A673 (cell line): ENCODE data around the gene PLEK2. TPM values are rescaled to one million over a fixed set of nuclear protein-coding genes. Genes with fewer than 3 reads are reported as not detected.

ENCODE experiments used
- BruUV-seq: library from RNA; stranded (reverse); fragments of 400-500 nt; replicated peaks from 2 replicates; lab custom pipeline; 2021; lab: Mats Ljungman, UMichigan
- CTCF ChIA-PET: fragments of 300-600 bp; sonication (Branson Sonifier 250); formaldehyde crosslinking; loops from one replicate; lab custom pipeline; 2022; ENCODE audit warnings: antibody characterized with exemption; lab: Charles Lee
- POLR2A ChIA-PET: fragments of 300-600 bp; sonication (Branson Sonifier 250); formaldehyde crosslinking; loops from one replicate; lab custom pipeline; 2022; ENCODE audit warnings: antibody characterized with exemption; ENCODE audit not compliant: low non-redundant PET; lab: Charles Lee
- DNase-seq: peaks from one replicate; pipeline ENCODE4 v3.0.0-alpha.2; 2015; ENCODE audit warnings: low spot score
- H3K27ac ChIP-seq: fragments of 200-600 bp; sonication (generic); 2 replicates; pipeline ENCODE4 v1.5.1; 2016; ENCODE audit warnings: mixed run types, low read depth, mild to moderate bottlenecking, mixed read lengths, antibody characterized with exemption, low read length; ENCODE audit not compliant: poor library complexity, severe bottlenecking
- H3K27me3 ChIP-seq: fragments of 200-600 bp; sonication (generic); replicated peaks from 2 replicates; pipeline ENCODE4 v1.6.1; 2017; ENCODE audit warnings: mixed run types, low read depth, mild to moderate bottlenecking, mixed read lengths, antibody characterized with exemption, low read length; ENCODE audit not compliant: insufficient read depth, poor library complexity
- H3K36me3 ChIP-seq: fragments of 200-600 bp; sonication (generic); 2 replicates; pipeline ENCODE4 v1.6.1; 2016; ENCODE audit warnings: mixed run types, mild to moderate bottlenecking, mixed read lengths, antibody characterized with exemption, low read length; ENCODE audit not compliant: insufficient read depth, poor library complexity, severe bottlenecking
- H3K4me1 ChIP-seq: fragments of 200-600 bp; sonication (generic); 2 replicates; pipeline ENCODE4 v1.6.1; 2017; ENCODE audit warnings: mixed run types, mild to moderate bottlenecking, mixed read lengths, antibody characterized with exemption, low read length; ENCODE audit not compliant: insufficient read depth, poor library complexity, severe bottlenecking
- H3K4me3 ChIP-seq: fragments of 200-600 bp; sonication (generic); 2 replicates; pipeline ENCODE4 v1.5.1; 2016; ENCODE audit warnings: low read depth, mixed run types, mild to moderate bottlenecking, mixed read lengths, low read length; ENCODE audit not compliant: poor library complexity, severe bottlenecking
- H3K9me3 ChIP-seq: fragments of 200-600 bp; sonication (generic); 2 replicates; pipeline ENCODE4 v1.6.1; 2016; ENCODE audit warnings: mixed run types, low read depth, mild to moderate bottlenecking, mixed read lengths, antibody characterized with exemption, low read length; ENCODE audit not compliant: poor library complexity, severe bottlenecking
- CTCF ChIP-seq: fragments of 300-800, 200-600 bp; sonication (generic); conservative IDR thresholded peaks from 2 replicates; pipeline ENCODE4 v1.5.1; 2017; ENCODE audit warnings: low read depth, mild to moderate bottlenecking, antibody characterized with exemption, low read length, moderate library complexity, mixed read lengths
- EZH2 ChIP-seq: fragments of 200-600 bp; sonication (generic); IDR thresholded peaks from 2 replicates; pipeline ENCODE4 v1.6.1; 2017; ENCODE audit warnings: borderline replicate concordance, low read depth, mild to moderate bottlenecking, mixed read lengths, antibody characterized with exemption, low read length; ENCODE audit not compliant: poor library complexity, severe bottlenecking
- intact Hi-C: fragments of 100-400 bp; cut with micrococcal nuclease; formaldehyde crosslinking; loops from one replicate; pipeline ENCODE4 v1.10.0; 2022; ENCODE audit not compliant: unreplicated experiment
- total RNA-seq: library from RNA; stranded (reverse); gene quantifications from 2 replicates; pipeline ENCODE4 v1.2.3, GENCODE V29; 2021

Gene PLEK2
- total RNA-seq, 1 experiment from 2014 or later = 6.8 TPM

- Histone ChIP-seq H3K36me3 (no peaks in the 10 kb centered on the region), H3K27me3 (no peaks in the 10 kb centered on the region), H3K4me1 (no peaks in the 10 kb centered on the region), H3K27ac (no peak overlapping the region), H3K9me3 (no peaks in the 10 kb centered on the region), H3K4me3 (no peak overlapping the region)
- BruUV-seq = no TSS peak
- POLR2A ChIA-PET = no interaction called here
- CTCF ChIA-PET = no interaction called here
- TF ChIP-seq EZH2 (no peak), CTCF (no peak)
- intact Hi-C loops = no loop called here
- no peak for DNase-seq
These were observed 29.3 kb upstream of the PLEK2 start for GRCh38 chr14:67441256-67441655.

- no peaks in the 10 kb centered on the region for H3K27me3 ChIP-seq
- no peak for DNase-seq
- intact Hi-C loops = no loop called here
- H3K4me1 ChIP-seq = no peaks in the 10 kb centered on the region
- no peak overlapping the region for H3K4me3 ChIP-seq
- no peaks in the 10 kb centered on the region for H3K9me3 ChIP-seq
- BruUV-seq = no TSS peak
- no peak for TF ChIP-seq CTCF
- TF ChIP-seq EZH2 = no peak
- POLR2A ChIA-PET = no interaction called here
- CTCF ChIA-PET = no interaction called here
- H3K36me3 ChIP-seq = no peaks in the 10 kb centered on the region
- no peak overlapping the region for H3K27ac ChIP-seq
These were observed 28.5 kb upstream of the PLEK2 start for GRCh38 chr14:67440513-67440912.

GRCh38 chr14:67438969-67439368 is 27.0 kb upstream of the PLEK2 start:
- H3K4me1 ChIP-seq = no peaks in the 10 kb centered on the region
- intact Hi-C loops = no loop called here
- no peaks in the 10 kb centered on the region for H3K27me3 ChIP-seq
- CTCF ChIA-PET = no interaction called here
- DNase-seq = no peak
- no peaks in the 10 kb centered on the region for H3K9me3 ChIP-seq
- H3K4me3 ChIP-seq = no peak overlapping the region
- no peaks in the 10 kb centered on the region for H3K36me3 ChIP-seq
- H3K27ac ChIP-seq = no peak overlapping the region
- TF ChIP-seq CTCF (no peak), EZH2 (no peak)
- POLR2A ChIA-PET = no interaction called here
- BruUV-seq = no TSS peak
